ENCODE data around the gene NOL4L. TPM values are rescaled to one million over a fixed set of nuclear protein-coding genes. Genes with fewer than 3 reads are reported as not detected.

NOL4L gene
- total RNA-seq, 1 experiment from 2014 or later, result 31.7 TPM

DNA sequence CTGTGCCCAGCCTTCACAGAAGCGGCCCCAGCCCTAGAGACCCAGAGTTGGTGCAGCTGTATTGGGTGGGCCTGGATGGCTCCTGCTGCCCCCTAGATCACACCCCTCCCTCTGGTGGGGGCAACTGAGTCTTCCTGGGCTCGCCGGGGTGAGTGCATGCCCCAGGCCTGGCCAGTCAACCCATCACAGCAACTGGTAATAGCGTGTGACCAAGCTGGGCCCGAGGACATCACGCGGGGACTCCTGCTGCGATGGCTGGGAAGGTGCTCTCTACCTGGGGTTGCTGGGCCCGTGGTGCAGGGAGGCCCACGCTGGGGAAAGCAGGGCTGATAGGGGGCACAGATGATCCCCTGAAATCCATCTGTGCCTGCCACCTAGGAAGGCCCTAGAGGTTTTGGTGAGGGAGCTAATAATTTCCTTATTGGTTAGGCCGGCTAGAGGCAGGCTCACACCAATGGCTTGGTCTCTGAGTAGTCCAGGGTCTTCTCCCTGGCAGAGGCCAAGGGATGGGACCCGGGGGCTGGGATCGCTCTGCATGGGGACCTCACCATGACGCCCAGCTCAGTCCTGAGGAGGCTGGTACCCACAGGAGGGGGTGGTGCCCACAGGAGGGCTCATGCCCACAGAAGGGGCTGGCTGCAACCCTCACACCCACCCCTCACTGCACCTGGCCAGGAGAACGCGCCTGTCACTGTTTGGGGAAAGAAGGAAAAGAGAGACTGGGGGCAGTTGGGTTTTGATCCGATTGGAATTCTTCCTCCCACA, 123.1 kb downstream of the NOL4L start:
- no peaks in the 10 kb centered on the region for H3K9me3 ChIP-seq (ENCODE audit: control insufficient read depth, low read depth, low read length)
- peaks cover 4% of the 10 kb centered on the region for H3K23me2 ChIP-seq (ENCODE audit: insufficient read length, low read depth, low read length, poor library complexity, severe bottlenecking)
- peaks cover 35 to 39% of the 10 kb centered on the region in 2 experiments for H3K4me1 Mint-ChIP-seq
- TF ChIP-seq, protein P1, sequence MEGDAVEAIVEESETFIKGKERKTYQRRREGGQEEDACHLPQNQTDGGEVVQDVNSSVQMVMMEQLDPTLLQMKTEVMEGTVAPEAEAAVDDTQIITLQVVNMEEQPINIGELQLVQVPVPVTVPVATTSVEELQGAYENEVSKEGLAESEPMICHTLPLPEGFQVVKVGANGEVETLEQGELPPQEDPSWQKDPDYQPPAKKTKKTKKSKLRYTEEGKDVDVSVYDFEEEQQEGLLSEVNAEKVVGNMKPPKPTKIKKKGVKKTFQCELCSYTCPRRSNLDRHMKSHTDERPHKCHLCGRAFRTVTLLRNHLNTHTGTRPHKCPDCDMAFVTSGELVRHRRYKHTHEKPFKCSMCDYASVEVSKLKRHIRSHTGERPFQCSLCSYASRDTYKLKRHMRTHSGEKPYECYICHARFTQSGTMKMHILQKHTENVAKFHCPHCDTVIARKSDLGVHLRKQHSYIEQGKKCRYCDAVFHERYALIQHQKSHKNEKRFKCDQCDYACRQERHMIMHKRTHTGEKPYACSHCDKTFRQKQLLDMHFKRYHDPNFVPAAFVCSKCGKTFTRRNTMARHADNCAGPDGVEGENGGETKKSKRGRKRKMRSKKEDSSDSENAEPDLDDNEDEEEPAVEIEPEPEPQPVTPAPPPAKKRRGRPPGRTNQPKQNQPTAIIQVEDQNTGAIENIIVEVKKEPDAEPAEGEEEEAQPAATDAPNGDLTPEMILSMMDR (conservative IDR thresholded peaks at IDR 0.05), result no peak
- no peaks in the 10 kb centered on the region for H3K27me3 ChIP-seq (ENCODE audit: insufficient read depth, low read length)
- peak overlapping the region; percentile 36 to 89 (median 64); a peak in 4 of 7 replicates for H3K27ac Mint-ChIP-seq
- H2BK12ac ChIP-seq (ENCODE audit: insufficient read length, low read depth, low read length), result no peak overlapping the region
- no peak overlapping the region for H2BK120ac ChIP-seq (ENCODE audit: low read depth, low read length, poor library complexity, severe bottlenecking)
- no peak overlapping the region for H2AFZ ChIP-seq (ENCODE audit: low read length)
- H4K20me1 ChIP-seq (ENCODE audit: control insufficient read depth, insufficient read depth, insufficient read length), result peaks cover 4% of the 10 kb centered on the region
- no peak overlapping the region for H2BK5ac ChIP-seq (ENCODE audit: insufficient read length, low read length)
- H2BK20ac ChIP-seq (ENCODE audit: low read depth, low read length, poor library complexity, severe bottlenecking), result no peak overlapping the region
- H3K27ac ChIP-seq (ENCODE audit: insufficient read length, low read depth, low read length), result no peak overlapping the region
- no peak overlapping the region for H2AK5ac ChIP-seq (ENCODE audit: insufficient read length, low read length)
- H3K36me3 Mint-ChIP-seq (ENCODE audit: insufficient read depth in 1 of 3, low read depth in 3 of 3), result peaks cover 0 to 10% (median 2%) of the 10 kb centered on the region in 3 experiments; a peak in 6 of 7 replicates
- no peaks in the 10 kb centered on the region for H3K79me2 ChIP-seq (ENCODE audit: insufficient read depth, low read length)
- H3K79me1 ChIP-seq (ENCODE audit: insufficient read depth, low read depth, low read length, poor library complexity, severe bottlenecking), result no peaks in the 10 kb centered on the region
- no peak overlapping the region for H3K9ac ChIP-seq (ENCODE audit: extremely low read depth, insufficient read length, low read length)
- H3K4ac ChIP-seq (ENCODE audit: low read depth, low read length), result no peak overlapping the region
- H3K4me2 ChIP-seq (ENCODE audit: insufficient read depth, insufficient read length, low read length), result no peak overlapping the region
- no peak overlapping the region for H4K91ac ChIP-seq (ENCODE audit: insufficient read length, low read depth, low read length)
- no peak overlapping the region for H3K56ac ChIP-seq (ENCODE audit: insufficient read length, low read depth, low read length)
- H3K14ac ChIP-seq (ENCODE audit: insufficient read depth, low read length), result no peak overlapping the region
- H4K5ac ChIP-seq (ENCODE audit: insufficient read length, low read depth, low read length), result no peak overlapping the region
- no peaks in the 10 kb centered on the region for H3K4me1 ChIP-seq (ENCODE audit: insufficient read depth, low read length)
- no peak overlapping the region for H3K18ac ChIP-seq (ENCODE audit: insufficient read length, low read depth, low read length)
- H4K8ac ChIP-seq (replicated peaks; ENCODE audit: insufficient read length, low read depth, low read length), result no peak overlapping the region
- no peak overlapping the region for H3T11ph ChIP-seq (ENCODE audit: low read length)
- no peak overlapping the region for H2BK15ac ChIP-seq (ENCODE audit: low read depth, low read length)
- no peak for DNase-seq
- no CpG with 5 or more reads among the region's 17 CpGs for WGBS (ENCODE audit: extremely low coverage, insufficient read length, low lambda C conversion rate)
- H3K23ac ChIP-seq (ENCODE audit: insufficient read length, low read depth, low read length), result no peak overlapping the region
- H3K9me3 Mint-ChIP-seq, result no peaks in the 10 kb centered on the region
- H3K27me3 Mint-ChIP-seq (ENCODE audit: low read depth), result no peaks in the 10 kb centered on the region
- H3K4me3 Mint-ChIP-seq, result no peak overlapping the region
